NCI-H2029 (cell line): ENCODE results near the gene DPM2.

Experiments
- DNase-seq: peaks from one replicate; lab custom pipeline; 2025; lab: John Stamatoyannopoulos, UW

Gene DPM2

GRCh38 chr9:127898433-127899127, 39.1 kb downstream of the DPM2 start:
- DNase-seq = no peak

- DNase-seq = peak; percentile 39
Observed at GRCh38 chr9:127897193-127897692, 40.4 kb downstream of the DPM2 start.

- DNase-seq = no peak
Observed at GRCh38 chr9:127896395-127897192, 41.1 kb downstream of the DPM2 start.

- no peak for DNase-seq
Observed at GRCh38 chr9:127895811-127896210, 41.8 kb downstream of the DPM2 start.

GRCh38 chr9:127893392-127893791, 44.3 kb downstream of the DPM2 start:
- no peak for DNase-seq

- no peak for DNase-seq
Observed at GRCh38 chr9:127892831-127893230, 44.8 kb downstream of the DPM2 start.

GRCh38 chr9:127890053-127890452, 47.6 kb downstream of the DPM2 start:
- no peak for DNase-seq

GRCh38 chr9:127887792-127888191, 49.9 kb downstream of the DPM2 start:
- DNase-seq = no peak

GRCh38 chr9:127886401-127886972, 51.2 kb downstream of the DPM2 start:
- DNase-seq = no peak

- DNase-seq = no peak
Observed at GRCh38 chr9:127885508-127886281, 52.0 kb downstream of the DPM2 start.
